ENCODE measurements around the gene KAZN.

The KAZN gene

GRCh38 chr1:15031251-15031933 lies 432.9 kb downstream of the KAZN start:
- DNase-seq (ENCODE audit: low read depth) = no peak
- TF ChIP-seq, protein P1, sequence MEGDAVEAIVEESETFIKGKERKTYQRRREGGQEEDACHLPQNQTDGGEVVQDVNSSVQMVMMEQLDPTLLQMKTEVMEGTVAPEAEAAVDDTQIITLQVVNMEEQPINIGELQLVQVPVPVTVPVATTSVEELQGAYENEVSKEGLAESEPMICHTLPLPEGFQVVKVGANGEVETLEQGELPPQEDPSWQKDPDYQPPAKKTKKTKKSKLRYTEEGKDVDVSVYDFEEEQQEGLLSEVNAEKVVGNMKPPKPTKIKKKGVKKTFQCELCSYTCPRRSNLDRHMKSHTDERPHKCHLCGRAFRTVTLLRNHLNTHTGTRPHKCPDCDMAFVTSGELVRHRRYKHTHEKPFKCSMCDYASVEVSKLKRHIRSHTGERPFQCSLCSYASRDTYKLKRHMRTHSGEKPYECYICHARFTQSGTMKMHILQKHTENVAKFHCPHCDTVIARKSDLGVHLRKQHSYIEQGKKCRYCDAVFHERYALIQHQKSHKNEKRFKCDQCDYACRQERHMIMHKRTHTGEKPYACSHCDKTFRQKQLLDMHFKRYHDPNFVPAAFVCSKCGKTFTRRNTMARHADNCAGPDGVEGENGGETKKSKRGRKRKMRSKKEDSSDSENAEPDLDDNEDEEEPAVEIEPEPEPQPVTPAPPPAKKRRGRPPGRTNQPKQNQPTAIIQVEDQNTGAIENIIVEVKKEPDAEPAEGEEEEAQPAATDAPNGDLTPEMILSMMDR (conservative IDR thresholded peaks at IDR 0.05; ENCODE audit: low read depth, low read length) = no peak
- no peak overlapping the region for H3K4me3 ChIP-seq (ENCODE audit: low read depth, low read length)

GRCh38 chr1:15033264-15033663 lies 434.8 kb downstream of the KAZN start:
- TF ChIP-seq, protein P1 (conservative IDR thresholded peaks at IDR 0.05; ENCODE audit: low read depth, low read length) = peak; percentile 63
- DNase-seq (ENCODE audit: low read depth) = peak; percentile 68
- no peak overlapping the region for H3K4me3 ChIP-seq (ENCODE audit: low read depth, low read length)

GRCh38 chr1:15034656-15035055 lies 436.2 kb downstream of the KAZN start:
- no peak overlapping the region for H3K4me3 ChIP-seq (ENCODE audit: low read depth, low read length)
- no peak for DNase-seq (ENCODE audit: low read depth)
- TF ChIP-seq, protein P1 (conservative IDR thresholded peaks at IDR 0.05; ENCODE audit: low read depth, low read length) = no peak

- no peak overlapping the region for H3K4me3 ChIP-seq (ENCODE audit: low read depth, low read length)
- TF ChIP-seq, protein P1 (conservative IDR thresholded peaks at IDR 0.05; ENCODE audit: low read depth, low read length) = no peak
- no peak for DNase-seq (ENCODE audit: low read depth)
These were observed 436.8 kb downstream of the KAZN start for GRCh38 chr1:15035236-15035635.

DNA sequence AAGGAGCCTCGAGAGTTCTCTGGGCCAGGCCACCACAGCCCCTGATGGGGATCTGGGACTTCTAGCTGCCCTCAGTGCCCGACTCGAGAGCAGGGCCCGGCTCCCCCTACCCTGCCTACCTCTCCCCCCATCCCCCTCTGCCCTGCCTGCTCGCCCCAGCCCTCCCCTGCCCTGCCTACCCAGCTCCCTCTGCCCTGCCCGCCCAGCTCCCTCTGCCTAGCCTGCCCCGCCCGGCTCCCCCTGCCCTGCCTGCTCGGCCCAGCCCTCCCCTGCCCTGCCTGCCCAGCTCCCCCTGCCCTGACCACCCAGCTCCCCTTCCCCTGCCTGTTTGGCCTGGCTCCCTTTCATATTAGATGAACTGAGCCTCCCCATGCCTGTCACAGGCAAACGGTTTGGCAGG lies 437.6 kb downstream of the KAZN start:
- no peak overlapping the region for H3K4me3 ChIP-seq (ENCODE audit: low read depth, low read length)
- TF ChIP-seq, protein P1 (conservative IDR thresholded peaks at IDR 0.05; ENCODE audit: low read depth, low read length) = no peak
- no peak for DNase-seq (ENCODE audit: low read depth)

GRCh38 chr1:15038232-15039016 lies 439.9 kb downstream of the KAZN start:
- TF ChIP-seq, protein P1 (conservative IDR thresholded peaks at IDR 0.05; ENCODE audit: low read depth, low read length) = peak; percentile 64
- DNase-seq (ENCODE audit: low read depth) = peak; percentile 51
- no peak overlapping the region for H3K4me3 ChIP-seq (ENCODE audit: low read depth, low read length)

All from choroid plexus epithelial cell (primary cell).